ENCODE results near the gene PTPRO.

The PTPRO gene

GRCh38 chr12:15625075-15625474 is 302.8 kb downstream of the PTPRO start:
- Histone ChIP-seq H3K4me2 (no peak overlapping the region), H3K4me3 (IDR thresholded peaks at IDR 0.05; ENCODE audit: insufficient read depth, low read depth, low read length) (no peak overlapping the region), H4K20me1 (ENCODE audit: insufficient read depth) (no peaks in the 10 kb centered on the region), H3K9ac (no peak overlapping the region), H3K27ac (no peak overlapping the region), H2AFZ (ENCODE audit: low read depth) (no peak overlapping the region), H3K79me2 (ENCODE audit: insufficient read depth, low read depth) (no peaks in the 10 kb centered on the region), H3K4me1 (ENCODE audit: low read depth, poor library complexity, severe bottlenecking) (no peaks in the 10 kb centered on the region), H3K27me3 (ENCODE audit: insufficient read depth, low read depth) (no peaks in the 10 kb centered on the region), H3K36me3 (ENCODE audit: insufficient read depth) (no peaks in the 10 kb centered on the region)
- no peak for TF ChIP-seq CTCF (conservative IDR thresholded peaks at IDR 0.05; ENCODE audit: low read depth, low read length)

- no peaks in the 10 kb centered on the region for H3K27me3 ChIP-seq (ENCODE audit: insufficient read depth, low read depth)
- no peak overlapping the region for H3K27ac ChIP-seq
- no peaks in the 10 kb centered on the region for H3K79me2 ChIP-seq (ENCODE audit: insufficient read depth, low read depth)
- TF ChIP-seq CTCF (conservative IDR thresholded peaks at IDR 0.05; ENCODE audit: low read depth, low read length) = no peak
- no peaks in the 10 kb centered on the region for H3K4me1 ChIP-seq (ENCODE audit: low read depth, poor library complexity, severe bottlenecking)
- no peak overlapping the region for H2AFZ ChIP-seq (ENCODE audit: low read depth)
- no peak overlapping the region for H3K4me2 ChIP-seq
- H3K9ac ChIP-seq = no peak overlapping the region
- H3K4me3 ChIP-seq (IDR thresholded peaks at IDR 0.05; ENCODE audit: insufficient read depth, low read depth, low read length) = no peak overlapping the region
- H4K20me1 ChIP-seq (ENCODE audit: insufficient read depth) = no peaks in the 10 kb centered on the region
- no peaks in the 10 kb centered on the region for H3K36me3 ChIP-seq (ENCODE audit: insufficient read depth)
Measured at GRCh38 chr12:15627995-15628945, 306.0 kb downstream of the PTPRO start.

- no peak overlapping the region for H3K4me2 ChIP-seq
- H2AFZ ChIP-seq (ENCODE audit: low read depth) = no peak overlapping the region
- no peak overlapping the region for H3K27ac ChIP-seq
Measured at GRCh38 chr12:15629108-15629507, 306.8 kb downstream of the PTPRO start.

GRCh38 chr12:15629761-15630160 is 307.5 kb downstream of the PTPRO start:
- no peak overlapping the region for H3K4me3 ChIP-seq (IDR thresholded peaks at IDR 0.05; ENCODE audit: insufficient read depth, low read depth, low read length)

More at GRCh38 chr12:15629108-15629507, 306.8 kb downstream of the PTPRO start:
- Histone ChIP-seq H3K4me1 (ENCODE audit: low read depth, poor library complexity, severe bottlenecking) (no peaks in the 10 kb centered on the region), H3K4me3 (IDR thresholded peaks at IDR 0.05; ENCODE audit: insufficient read depth, low read depth, low read length) (no peak overlapping the region), H3K9ac (no peak overlapping the region), H3K36me3 (ENCODE audit: insufficient read depth) (no peaks in the 10 kb centered on the region), H3K27me3 (ENCODE audit: insufficient read depth, low read depth) (no peaks in the 10 kb centered on the region), H4K20me1 (ENCODE audit: insufficient read depth) (no peaks in the 10 kb centered on the region), H3K79me2 (ENCODE audit: insufficient read depth, low read depth) (no peaks in the 10 kb centered on the region)
- TF ChIP-seq CTCF (conservative IDR thresholded peaks at IDR 0.05; ENCODE audit: low read depth, low read length) = no peak

More at GRCh38 chr12:15629761-15630160, 307.5 kb downstream of the PTPRO start:
- H3K9ac ChIP-seq = no peak overlapping the region
- no peaks in the 10 kb centered on the region for H3K36me3 ChIP-seq (ENCODE audit: insufficient read depth)
- H2AFZ ChIP-seq (ENCODE audit: low read depth) = no peak overlapping the region
- H4K20me1 ChIP-seq (ENCODE audit: insufficient read depth) = no peaks in the 10 kb centered on the region
- no peak overlapping the region for H3K27ac ChIP-seq
- no peaks in the 10 kb centered on the region for H3K79me2 ChIP-seq (ENCODE audit: insufficient read depth, low read depth)
- H3K27me3 ChIP-seq (ENCODE audit: insufficient read depth, low read depth) = no peaks in the 10 kb centered on the region
- no peak overlapping the region for H3K4me2 ChIP-seq
- no peaks in the 10 kb centered on the region for H3K4me1 ChIP-seq (ENCODE audit: low read depth, poor library complexity, severe bottlenecking)
- no peak for TF ChIP-seq CTCF (conservative IDR thresholded peaks at IDR 0.05; ENCODE audit: low read depth, low read length)
